Thoracic aorta (tissue), 2 donors: Measurements from ENCODE around the gene ADM. TPM values are rescaled to one million over a fixed set of nuclear protein-coding genes. Genes with fewer than 3 reads are reported as not detected.

ENCODE experiments used
- ATAC-seq: fragments of 150-250 bp; one replicate; pipeline ENCODE4 v1.8.0; 2017; ENCODE audit warnings: low read depth; ENCODE audit not compliant: insufficient number of reproducible peaks, low FRiP score
- DNase-seq: peaks from one replicate; pipeline ENCODE4 v3.0.0-alpha.2; 2020; ENCODE audit warnings: low spot score
- H3K27ac ChIP-seq, 2 donors: fragments of 200-600 bp; sonication (generic); 1 replicate in 1 of 2; 2 replicates in 1 of 2; pipeline ENCODE4 v1.5.1; 2016; ENCODE audit warnings: mild to moderate bottlenecking in 2 of 2, moderate library complexity in 2 of 2
- H3K27me3 ChIP-seq: fragments of 200-600 bp; sonication (generic); replicated peaks from 2 replicates; pipeline ENCODE4 v1.6.0; 2016; ENCODE audit warnings: mild to moderate bottlenecking; ENCODE audit not compliant: insufficient read depth
- H3K36me3 ChIP-seq: fragments of 200-600 bp; sonication (generic); one replicate; pipeline ENCODE4 v1.5.1; 2016
- H3K4me1 ChIP-seq, 2 donors: fragments of 200-600 bp; sonication (generic); 1 replicate in 1 of 2; 2 replicates in 1 of 2; pipeline versions ENCODE4 v1.5.1 to v1.6.0; 2016; ENCODE audit warnings: low read depth in 2 of 2, mild to moderate bottlenecking in 1 of 2; ENCODE audit not compliant: control insufficient read depth in 1 of 2
- H3K4me3 ChIP-seq: fragments of 200-600 bp; sonication (generic); 2 replicates; pipeline ENCODE4 v1.5.1; 2016; ENCODE audit warnings: mild to moderate bottlenecking
- H3K9me3 ChIP-seq: fragments of 200-600 bp; sonication (generic); 2 replicates; pipeline ENCODE4 v1.5.1; 2016
- CTCF ChIP-seq: fragments of 200-600 bp; sonication (generic); IDR thresholded peaks from one replicate; pipeline ENCODE4 v1.5.1; 2019; ENCODE audit warnings: antibody characterized with exemption
- total RNA-seq, 2 donors: library from RNA; depleted of rRNA; stranded (reverse); fragments of >200 nt; gene quantifications; one replicate each; pipeline versions ENCODE4 v1.1.0 to v1.2.3, GENCODE V29; 2016

The ADM gene
- total RNA-seq, 2 donors from 2014 or later: 50.0 to 193 TPM

- no peak overlapping the region for H3K4me3 ChIP-seq
- ATAC-seq (no peak), DNase-seq (no peak)
- H3K27me3 ChIP-seq: no peaks in the 10 kb centered on the region
- H3K4me1 ChIP-seq: peaks cover 3 to 12% of the 10 kb centered on the region in 2 donors
- H3K9me3 ChIP-seq: no peaks in the 10 kb centered on the region
- H3K36me3 ChIP-seq: no peaks in the 10 kb centered on the region
- TF ChIP-seq CTCF: no peak
- no peak overlapping the region for H3K27ac ChIP-seq
These were observed 51.3 kb downstream of the ADM start for GRCh38 chr11:10356161-10356560.

Other genes with a start within 250 kb of the ADM start
- gene SBF2, start 10.9 kb upstream of the ADM start, total RNA-seq: 10 to 100 TPM; 53.8 to 60.8 TPM
- gene AMPD3, start 150.2 kb downstream of the ADM start, total RNA-seq: 10 to 100 TPM in 1 of 2 donors, 1 to 10 TPM in 1; 7.0 to 17.6 TPM
- 10 to 100 TPM; 37.3 to 47.2 TPM for gene RNF141, start 236.1 kb downstream of the ADM start, total RNA-seq